ENCODE data around the gene RHOG.

The RHOG gene

GRCh38 chr11:3873712-3874349 lies 33.1 kb upstream of the RHOG start:
- H3K4me3 ChIP-seq (ENCODE audit: low read depth, low read length) = no peak overlapping the region
- peak; percentile 59 for DNase-seq (ENCODE audit: low read depth)
- TF ChIP-seq CTCF (IDR thresholded peaks at IDR 0.05; ENCODE audit: low read depth, low read length) = no peak
- TF ChIP-seq MAX (IDR thresholded peaks at IDR 0.05; ENCODE audit: low read depth, low read length) = no peak
- no peak for TF ChIP-seq MYC (IDR thresholded peaks at IDR 0.05; ENCODE audit: low read depth, low read length)
- no peak for TF ChIP-seq POLR2A (IDR thresholded peaks at IDR 0.05; ENCODE audit: extremely low read depth, insufficient read length)

GRCh38 chr11:3867209-3868091 lies 26.7 kb upstream of the RHOG start:
- H3K4me3 ChIP-seq (ENCODE audit: low read depth, low read length) = no peak overlapping the region
- no peak for DNase-seq (ENCODE audit: low read depth)
- TF ChIP-seq POLR2A (IDR thresholded peaks at IDR 0.05; ENCODE audit: extremely low read depth, insufficient read length) (no peak), MYC (IDR thresholded peaks at IDR 0.05; ENCODE audit: low read depth, low read length) (no peak), MAX (IDR thresholded peaks at IDR 0.05; ENCODE audit: low read depth, low read length) (no peak), CTCF (IDR thresholded peaks at IDR 0.05; ENCODE audit: low read depth, low read length) (no peak)

- no peak overlapping the region for H3K4me3 ChIP-seq (ENCODE audit: low read depth, low read length)
- no peak for DNase-seq (ENCODE audit: low read depth)
- no peak for TF ChIP-seq MAX (IDR thresholded peaks at IDR 0.05; ENCODE audit: low read depth, low read length)
- no peak for TF ChIP-seq CTCF (IDR thresholded peaks at IDR 0.05; ENCODE audit: low read depth, low read length)
- no peak for TF ChIP-seq MYC (IDR thresholded peaks at IDR 0.05; ENCODE audit: low read depth, low read length)
- no peak for TF ChIP-seq POLR2A (IDR thresholded peaks at IDR 0.05; ENCODE audit: extremely low read depth, insufficient read length)
Measured at GRCh38 chr11:3866836-3867208, 26.1 kb upstream of the RHOG start.

- DNase-seq (ENCODE audit: low read depth) = peak; percentile 74
- TF ChIP-seq CTCF (IDR thresholded peaks at IDR 0.05; ENCODE audit: low read depth, low read length) = peak; percentile 4
- no peak for TF ChIP-seq POLR2A (IDR thresholded peaks at IDR 0.05; ENCODE audit: extremely low read depth, insufficient read length)
- H3K4me3 ChIP-seq (ENCODE audit: low read depth, low read length) = no peak overlapping the region
Measured at GRCh38 chr11:3866206-3866605, 25.4 kb upstream of the RHOG start.

GRCh38 chr11:3865388-3866193 lies 24.8 kb upstream of the RHOG start:
- peak; percentile 44 for DNase-seq (ENCODE audit: low read depth)
- TF ChIP-seq POLR2A (IDR thresholded peaks at IDR 0.05; ENCODE audit: extremely low read depth, insufficient read length) = no peak
- TF ChIP-seq MAX (IDR thresholded peaks at IDR 0.05; ENCODE audit: low read depth, low read length) = no peak
- no peak for TF ChIP-seq CTCF (IDR thresholded peaks at IDR 0.05; ENCODE audit: low read depth, low read length)
- no peak for TF ChIP-seq MYC (IDR thresholded peaks at IDR 0.05; ENCODE audit: low read depth, low read length)
- H3K4me3 ChIP-seq (ENCODE audit: low read depth, low read length) = no peak overlapping the region
